ENCODE data around the gene ATRN.
"Not testable (repeated sequence)": the region's sequence is repeated elsewhere in the genome, so short reads cannot be mapped to it uniquely, and the experiment has no call there.

Gene ATRN

DNA sequence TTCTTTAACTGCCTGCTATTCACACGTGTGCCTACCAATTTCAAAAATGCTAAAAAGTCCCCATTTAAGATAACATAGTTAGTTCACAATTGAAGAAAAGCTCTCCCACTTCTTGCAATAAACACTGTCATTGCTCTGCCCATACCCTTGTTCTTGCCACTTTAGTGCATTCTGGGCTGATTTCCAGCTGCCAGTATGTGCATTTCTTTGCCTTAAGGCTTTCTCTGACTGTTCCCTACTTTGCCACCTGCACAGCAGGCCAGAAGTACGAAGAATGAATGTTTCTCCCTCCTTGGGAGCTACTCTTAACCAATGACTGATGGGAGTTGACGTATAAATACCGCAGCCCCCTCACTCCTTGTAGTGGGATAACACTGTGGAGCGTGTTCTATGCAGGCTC, 16.0 kb upstream of the ATRN start:
- no peaks in the 10 kb centered on the region for H3K36me3 Mint-ChIP-seq (ENCODE audit: low read depth)
- H3K27ac Mint-ChIP-seq, result no peak overlapping the region

DNA sequence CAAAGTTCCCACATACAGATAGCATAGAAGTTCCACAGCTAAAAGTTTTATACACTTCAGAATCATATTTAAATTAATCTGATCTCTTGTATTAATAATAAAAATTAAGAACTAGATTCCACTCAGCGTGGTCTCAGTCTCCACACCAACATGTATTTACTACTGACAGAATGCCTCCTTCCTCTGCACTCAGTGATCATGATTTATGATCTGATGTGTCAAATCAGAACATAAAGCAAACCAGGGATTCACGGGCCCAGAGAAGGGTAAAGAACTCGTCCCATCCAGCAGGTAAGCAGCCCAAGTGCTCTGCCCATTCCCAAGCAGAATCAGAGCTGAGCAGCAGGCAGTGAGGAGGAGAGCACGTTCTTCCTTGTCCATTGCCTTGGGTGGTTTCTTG, 14.2 kb upstream of the ATRN start:
- Mint-ChIP-seq H3K4me1 (ENCODE audit: low read depth) (no peaks in the 10 kb centered on the region), H3K4me3 (no peak overlapping the region), H3K36me3 (ENCODE audit: low read depth) (no peaks in the 10 kb centered on the region), H3K27ac (no peak overlapping the region), H3K9me3 (no peaks in the 10 kb centered on the region), H3K27me3 (peaks cover 4% of the 10 kb centered on the region)

More for the DNA sequence above, 16.0 kb upstream of the ATRN start:
- Mint-ChIP-seq H3K4me1 (ENCODE audit: low read depth) (no peaks in the 10 kb centered on the region), H3K27me3 (peaks cover 4% of the 10 kb centered on the region), H3K9me3 (no peaks in the 10 kb centered on the region), H3K4me3 (no peak overlapping the region)

DNA sequence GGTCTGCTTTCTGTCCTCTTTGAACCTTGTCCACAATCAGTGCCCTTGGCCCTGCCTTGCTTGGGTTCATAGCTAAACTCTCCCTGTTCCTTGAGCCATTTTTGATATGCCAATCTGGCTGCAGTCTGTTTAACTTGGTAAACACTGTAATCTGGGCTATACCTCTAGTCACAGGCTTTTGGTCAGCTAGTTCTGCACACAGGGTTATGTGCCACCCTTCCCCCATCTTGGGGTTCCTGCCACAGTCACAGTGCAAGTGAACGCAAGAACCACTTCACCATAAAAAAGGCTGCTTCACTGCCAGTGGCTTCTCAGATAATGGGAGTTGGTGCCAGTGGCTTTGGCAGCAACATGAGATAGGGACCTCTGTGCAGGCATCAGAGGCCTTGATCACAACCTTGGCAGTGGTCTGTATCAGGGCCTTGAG, 10.9 kb upstream of the ATRN start:
- Mint-ChIP-seq H3K27me3 (peaks cover 4% of the 10 kb centered on the region), H3K9me3 (no peaks in the 10 kb centered on the region), H3K27ac (no peak overlapping the region), H3K4me3 (no peak overlapping the region), H3K36me3 (ENCODE audit: low read depth) (no peaks in the 10 kb centered on the region), H3K4me1 (ENCODE audit: low read depth) (no peaks in the 10 kb centered on the region)

DNA sequence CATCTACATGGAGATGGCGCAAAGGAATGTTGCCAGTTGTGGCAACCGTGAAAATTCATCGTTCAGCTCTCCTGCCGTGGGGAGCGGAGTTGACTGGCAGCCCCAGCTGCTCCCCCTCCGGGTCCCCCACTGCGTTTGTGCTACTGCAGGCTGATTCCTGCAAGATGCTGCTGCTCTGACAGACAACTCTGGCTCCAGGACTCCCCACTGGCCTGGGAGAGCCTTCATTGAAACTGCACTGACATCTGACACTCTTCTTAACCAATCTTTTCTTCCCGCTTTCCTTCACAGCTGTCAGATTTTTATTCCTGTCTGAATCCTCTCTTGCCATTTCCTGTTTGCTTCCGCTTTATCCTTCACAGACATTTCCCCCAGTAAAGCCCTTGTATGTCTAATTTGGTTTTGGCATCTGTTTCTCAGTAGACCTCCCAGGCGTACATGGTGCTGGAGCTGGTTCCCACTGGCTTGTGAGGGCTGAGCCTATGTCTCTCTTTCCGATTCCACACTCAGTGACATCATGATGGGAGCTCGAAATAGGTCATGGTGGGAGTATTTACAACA, 9.5 kb upstream of the ATRN start:
- Mint-ChIP-seq H3K27me3 (peaks cover 9% of the 10 kb centered on the region), H3K4me3 (no peak overlapping the region), H3K27ac (no peak overlapping the region), H3K9me3 (no peaks in the 10 kb centered on the region), H3K36me3 (ENCODE audit: low read depth) (no peaks in the 10 kb centered on the region), H3K4me1 (ENCODE audit: low read depth) (no peaks in the 10 kb centered on the region)

DNA sequence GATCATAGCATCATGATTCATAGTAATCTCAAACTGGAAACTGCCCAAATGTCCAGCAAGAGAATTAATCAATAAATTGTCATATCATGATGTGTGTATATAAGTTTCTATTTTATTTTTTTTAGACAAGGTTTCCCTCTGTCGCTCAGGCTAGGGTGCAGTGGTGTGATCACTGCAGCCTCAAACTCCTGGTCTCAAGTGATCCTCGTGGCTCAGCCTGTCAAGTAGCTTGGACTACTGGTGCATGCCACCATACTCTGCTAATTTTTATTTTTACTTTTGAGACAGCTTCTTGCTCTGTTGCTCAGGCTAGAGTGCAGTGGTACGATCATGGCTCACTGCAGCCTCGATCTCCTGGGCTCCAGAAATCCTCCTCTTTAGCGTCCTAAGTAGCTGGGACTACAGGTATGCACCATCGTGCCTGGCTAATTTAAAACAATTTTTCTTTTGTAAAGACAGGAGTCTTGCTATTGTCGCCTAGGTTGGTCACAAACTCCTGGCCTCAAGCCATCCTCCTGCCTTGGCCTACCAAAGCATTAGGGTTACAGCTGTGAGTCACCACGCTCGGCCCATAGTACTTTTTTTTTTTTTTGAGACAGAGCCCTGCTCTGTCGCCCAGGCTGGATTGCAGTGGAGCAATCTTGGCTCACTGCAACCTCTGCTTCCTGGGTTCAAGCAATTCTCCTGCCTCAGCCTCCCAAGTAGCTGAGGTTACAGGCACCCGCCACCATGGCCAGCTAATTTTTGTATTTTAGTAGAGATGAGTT, 8.7 kb upstream of the ATRN start:
- H3K4me3 Mint-ChIP-seq, result no peak overlapping the region
- H3K27me3 Mint-ChIP-seq, result peaks cover 14% of the 10 kb centered on the region
- no peaks in the 10 kb centered on the region for H3K4me1 Mint-ChIP-seq (ENCODE audit: low read depth)
- no peak overlapping the region for H3K27ac Mint-ChIP-seq
- no peaks in the 10 kb centered on the region for H3K9me3 Mint-ChIP-seq
- H3K36me3 Mint-ChIP-seq (ENCODE audit: low read depth), result no peaks in the 10 kb centered on the region

DNA sequence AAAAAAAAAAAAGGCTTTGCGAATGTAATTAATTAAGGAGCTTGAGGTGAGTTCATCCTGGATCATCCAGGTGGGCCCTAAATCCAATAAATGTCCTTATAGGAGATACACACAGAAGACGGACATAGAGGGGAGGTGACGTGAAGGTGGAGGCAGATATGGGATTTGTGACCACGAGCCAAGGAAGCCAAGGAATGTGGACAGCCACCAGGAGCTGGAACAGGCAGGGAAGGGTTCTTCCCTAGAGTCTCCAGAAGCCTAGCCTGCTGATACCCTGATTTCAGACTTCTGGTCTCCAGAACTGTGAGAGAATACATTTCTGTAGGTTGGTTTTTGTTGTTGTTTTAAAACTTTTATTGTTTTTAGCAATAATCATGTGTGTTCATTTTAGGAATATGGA, 6.7 kb upstream of the ATRN start:
- Mint-ChIP-seq H3K27ac (no peak overlapping the region), H3K9me3 (no peaks in the 10 kb centered on the region), H3K27me3 (peaks cover 14% of the 10 kb centered on the region)

DNA sequence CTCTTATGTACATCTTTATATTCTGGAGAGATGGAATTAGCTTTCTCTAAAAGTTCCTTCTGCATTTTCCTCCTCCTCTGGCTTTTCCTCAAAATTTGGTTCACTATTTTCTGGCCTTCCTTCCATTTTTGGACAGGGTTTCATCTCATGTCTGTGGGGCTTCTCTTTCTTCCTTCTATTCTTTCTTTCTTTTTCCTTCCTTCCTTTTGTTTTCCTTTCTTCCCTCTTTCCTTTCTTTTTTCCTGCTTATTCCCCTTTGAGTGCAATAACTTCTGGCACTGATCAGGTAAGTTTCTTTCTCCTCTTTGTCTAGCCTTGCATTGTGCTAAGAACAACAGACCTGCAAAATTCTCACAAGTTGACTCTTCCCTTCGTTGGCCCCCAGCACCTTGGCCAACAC, 5.5 kb upstream of the ATRN start:
- no peaks in the 10 kb centered on the region for H3K36me3 Mint-ChIP-seq (ENCODE audit: low read depth)
- no peak overlapping the region for H3K4me3 Mint-ChIP-seq
- peaks cover 4% of the 10 kb centered on the region for H3K4me1 Mint-ChIP-seq (ENCODE audit: low read depth)
- H3K9me3 Mint-ChIP-seq, result no peaks in the 10 kb centered on the region
- peaks cover 14% of the 10 kb centered on the region for H3K27me3 Mint-ChIP-seq
- no peak overlapping the region for H3K27ac Mint-ChIP-seq

More for the DNA sequence above, 6.7 kb upstream of the ATRN start:
- Mint-ChIP-seq H3K4me3 (no peak overlapping the region), H3K36me3 (ENCODE audit: low read depth) (no peaks in the 10 kb centered on the region), H3K4me1 (ENCODE audit: low read depth) (no peaks in the 10 kb centered on the region)

DNA sequence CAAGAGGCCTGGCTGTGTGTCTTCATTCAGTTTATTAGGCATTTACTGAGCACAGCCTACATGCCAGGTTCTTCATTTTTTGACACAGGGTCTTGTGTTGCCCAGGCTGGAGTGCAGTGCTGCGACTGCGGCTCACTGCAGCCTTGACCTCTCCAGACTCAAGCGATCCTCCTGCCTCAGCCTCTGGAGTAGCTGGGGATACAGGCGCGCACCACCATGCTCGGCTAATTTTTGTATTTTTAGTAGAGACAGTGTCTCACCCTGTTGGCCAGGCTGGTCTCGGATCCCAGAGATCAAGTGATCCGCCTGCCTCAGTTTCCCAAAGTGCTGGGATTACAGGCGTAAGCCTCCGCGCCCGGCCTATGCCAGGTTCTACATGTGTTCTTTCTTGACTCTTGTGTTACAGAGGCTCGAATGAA, 601 bp upstream of the ATRN start:
- peaks cover 14% of the 10 kb centered on the region for H3K27me3 Mint-ChIP-seq
- H3K4me3 Mint-ChIP-seq, result peak overlapping the region; percentile 92
- H3K27ac Mint-ChIP-seq, result peak overlapping the region; percentile 79
- H3K36me3 Mint-ChIP-seq (ENCODE audit: low read depth), result no peaks in the 10 kb centered on the region
- H3K4me1 Mint-ChIP-seq (ENCODE audit: low read depth), result peaks cover 34% of the 10 kb centered on the region
- no peaks in the 10 kb centered on the region for H3K9me3 Mint-ChIP-seq

DNA sequence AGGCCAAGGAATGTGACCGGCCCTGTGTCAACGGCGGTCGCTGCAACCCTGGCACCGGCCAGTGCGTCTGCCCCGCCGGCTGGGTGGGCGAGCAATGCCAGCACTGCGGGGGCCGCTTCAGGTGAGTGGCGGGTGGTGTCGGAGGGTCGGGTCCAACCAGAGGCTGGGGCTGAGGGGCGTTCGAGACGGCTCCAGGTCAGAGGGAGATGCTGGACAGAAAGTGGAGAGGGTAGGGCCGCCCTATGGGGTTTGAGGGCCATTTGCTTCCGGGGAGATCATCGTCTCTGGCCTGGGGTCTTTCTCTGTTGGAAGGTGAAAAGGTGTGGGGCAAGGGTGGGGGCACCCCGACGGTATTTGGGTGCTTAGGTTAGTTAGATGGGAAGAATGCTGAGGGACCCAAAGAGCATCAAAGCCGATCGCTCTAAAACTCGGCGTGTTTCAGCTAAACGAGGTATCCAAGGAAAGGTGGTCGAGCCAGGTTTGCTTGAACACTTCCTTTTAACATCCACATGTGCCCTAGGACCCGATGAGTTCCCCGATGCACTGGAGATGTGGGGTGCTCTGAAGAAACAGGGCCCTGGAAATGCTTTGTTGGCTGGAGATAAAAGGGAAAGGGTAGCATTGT, 691 bp downstream of the ATRN start:
- Mint-ChIP-seq H3K36me3 (ENCODE audit: low read depth) (no peaks in the 10 kb centered on the region), H3K4me3 (peak overlapping the region; percentile 92), H3K27me3 (peaks cover 4% of the 10 kb centered on the region), H3K4me1 (ENCODE audit: low read depth) (peaks cover 34% of the 10 kb centered on the region), H3K27ac (peak overlapping the region; percentile 84), H3K9me3 (no peaks in the 10 kb centered on the region)

DNA sequence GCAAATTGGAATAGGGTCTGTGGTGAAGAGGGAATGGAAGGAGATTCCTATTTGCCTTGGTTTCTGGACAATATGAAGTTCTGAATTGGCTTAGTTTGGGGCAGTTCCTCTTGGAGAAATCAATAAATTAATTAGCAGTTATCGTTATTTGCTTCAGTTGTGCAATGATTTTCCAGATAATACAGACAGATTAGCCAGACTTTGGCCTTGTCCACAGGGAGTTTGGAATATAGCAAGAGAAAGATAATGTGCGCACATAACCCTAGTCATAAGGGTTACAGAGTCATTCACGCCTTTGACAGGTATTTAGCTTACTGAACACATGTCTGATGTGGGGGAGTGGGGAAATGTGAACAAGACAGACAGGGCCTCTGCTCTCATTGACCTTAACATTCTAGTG, 1.3 kb downstream of the ATRN start:
- H3K9me3 Mint-ChIP-seq, result no peaks in the 10 kb centered on the region
- H3K27me3 Mint-ChIP-seq, result no peaks in the 10 kb centered on the region
- peak overlapping the region; percentile 84 for H3K27ac Mint-ChIP-seq
- no peaks in the 10 kb centered on the region for H3K36me3 Mint-ChIP-seq (ENCODE audit: low read depth)
- peak overlapping the region; percentile 92 for H3K4me3 Mint-ChIP-seq
- peaks cover 34% of the 10 kb centered on the region for H3K4me1 Mint-ChIP-seq (ENCODE audit: low read depth)

DNA sequence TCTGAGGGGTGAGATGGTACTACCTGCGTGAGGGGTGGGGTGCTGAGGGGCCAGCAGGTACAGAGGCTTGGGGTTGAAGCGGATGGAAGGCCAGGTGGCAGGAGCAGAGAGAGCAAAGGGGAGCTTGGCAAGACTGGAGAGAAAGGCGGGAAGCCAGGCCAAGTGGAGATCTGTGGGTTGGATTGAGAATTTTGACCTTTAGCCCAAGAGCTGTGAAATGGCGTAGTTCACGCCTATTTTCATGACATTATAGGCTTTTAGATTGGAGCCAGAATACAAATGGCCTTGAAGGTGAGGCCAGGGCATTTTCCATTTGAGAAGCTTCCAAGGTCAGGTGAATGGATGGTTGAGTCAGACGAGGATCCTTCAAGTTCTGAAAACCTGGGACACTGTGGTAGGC, 2.5 kb downstream of the ATRN start:
- no peaks in the 10 kb centered on the region for H3K27me3 Mint-ChIP-seq
- H3K4me3 Mint-ChIP-seq, result no peak overlapping the region
- no peak overlapping the region for H3K27ac Mint-ChIP-seq
- no peaks in the 10 kb centered on the region for H3K36me3 Mint-ChIP-seq (ENCODE audit: low read depth)
- no peaks in the 10 kb centered on the region for H3K9me3 Mint-ChIP-seq
- H3K4me1 Mint-ChIP-seq (ENCODE audit: low read depth), result peaks cover 34% of the 10 kb centered on the region

DNA sequence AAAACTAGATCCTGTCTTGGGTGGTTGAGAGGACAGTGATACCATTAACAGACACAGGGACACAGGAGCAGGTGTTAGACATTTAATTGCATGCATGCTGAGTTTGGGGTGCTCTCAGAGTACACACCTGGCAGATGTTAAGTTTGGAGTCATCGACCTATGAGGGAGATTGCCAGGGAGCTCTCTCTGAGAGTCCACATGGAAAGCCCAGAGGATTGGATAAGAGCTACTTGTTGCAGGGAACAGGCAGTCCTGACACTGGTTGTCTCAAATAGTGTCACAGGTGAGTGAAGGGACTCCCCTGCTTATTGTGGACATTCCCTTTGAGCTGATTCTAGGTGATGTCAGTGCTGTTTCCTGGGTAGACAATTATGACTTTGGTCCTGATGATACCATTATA, 3.1 kb downstream of the ATRN start:
- H3K27ac Mint-ChIP-seq, result no peak overlapping the region

DNA sequence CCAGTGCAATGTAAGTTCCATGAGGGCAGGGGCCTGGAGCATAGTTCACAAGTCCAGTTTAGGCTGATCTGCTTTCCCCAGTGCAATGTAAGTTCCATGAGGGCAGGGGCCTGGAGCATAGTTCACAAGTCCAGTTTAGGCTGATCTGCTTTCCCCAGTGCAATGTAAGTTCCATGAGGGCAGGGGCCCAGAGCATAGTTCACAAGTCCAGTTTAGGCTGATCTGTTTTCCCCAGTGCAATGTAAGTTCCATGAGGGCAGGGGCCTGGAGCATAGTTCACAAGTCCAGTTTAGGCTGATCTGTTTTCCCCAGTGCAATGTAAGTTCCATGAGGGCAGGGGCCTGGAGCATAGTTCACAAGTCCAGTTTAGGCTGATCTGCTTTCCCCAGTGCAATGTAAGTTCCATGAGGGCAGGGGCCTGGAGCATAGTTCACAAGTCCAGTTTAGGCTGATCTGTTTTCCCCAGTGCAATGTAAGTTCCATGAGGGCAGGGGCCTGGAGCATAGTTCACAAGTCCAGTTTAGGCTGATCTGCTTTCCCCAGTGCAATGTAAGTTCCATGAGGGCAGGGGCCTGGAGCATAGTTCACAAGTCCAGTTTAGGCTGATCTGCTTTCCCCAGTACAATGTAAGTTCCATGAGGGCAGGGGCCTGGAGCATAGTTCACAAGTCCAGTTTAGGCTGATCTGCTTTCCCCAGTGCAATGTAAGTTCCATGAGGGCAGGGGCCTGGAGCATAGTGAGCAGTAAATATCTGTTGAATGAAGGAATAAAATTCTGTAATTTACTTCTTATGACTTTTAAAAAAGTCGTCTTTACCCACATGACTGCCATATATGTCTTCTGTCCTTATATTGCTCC, 6.4 kb downstream of the ATRN start:
- H3K9me3 Mint-ChIP-seq; H3K4me3 Mint-ChIP-seq; H3K27me3 Mint-ChIP-seq; H3K36me3 Mint-ChIP-seq (ENCODE audit: low read depth); H3K27ac Mint-ChIP-seq: not testable (repeated sequence)
- peaks cover 31% of the 10 kb centered on the region for H3K4me1 Mint-ChIP-seq (ENCODE audit: low read depth)

More for the DNA sequence above, 3.1 kb downstream of the ATRN start:
- Mint-ChIP-seq H3K4me3 (no peak overlapping the region), H3K36me3 (ENCODE audit: low read depth) (no peaks in the 10 kb centered on the region), H3K9me3 (no peaks in the 10 kb centered on the region), H3K4me1 (ENCODE audit: low read depth) (peaks cover 34% of the 10 kb centered on the region), H3K27me3 (no peaks in the 10 kb centered on the region)

DNA sequence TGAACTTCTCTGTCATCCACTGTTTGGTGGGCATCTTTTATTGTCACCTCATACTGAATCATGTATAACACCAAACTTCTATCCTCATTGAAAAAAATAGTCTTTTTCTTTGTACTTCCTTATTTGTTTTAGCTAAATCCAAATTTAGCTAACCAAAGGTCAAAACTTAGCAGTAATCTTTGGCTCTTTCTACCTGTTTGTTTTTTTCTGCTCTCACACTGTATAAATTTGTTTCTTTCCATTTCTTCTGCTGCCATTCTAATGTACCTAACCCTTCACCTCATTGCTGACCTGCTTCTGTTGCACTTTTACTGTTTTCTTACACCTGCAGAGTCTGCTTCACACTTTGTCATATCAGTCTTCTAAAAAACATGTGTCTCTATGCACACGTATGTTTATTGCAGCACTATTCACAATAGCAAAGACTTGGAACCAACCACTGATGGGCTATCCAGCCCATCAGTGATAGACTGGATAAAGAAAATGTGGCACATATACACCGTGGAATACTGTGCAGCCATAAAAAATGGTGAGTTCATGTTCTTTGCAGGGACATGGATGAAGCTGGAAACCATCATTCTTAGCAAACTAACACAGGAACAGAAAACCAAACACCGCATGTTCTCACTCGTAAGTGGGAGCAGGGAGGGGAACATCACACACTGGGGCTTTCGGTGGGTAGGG, 7.2 kb downstream of the ATRN start:
- no peak overlapping the region for H3K4me3 Mint-ChIP-seq
- H3K4me1 Mint-ChIP-seq (ENCODE audit: low read depth), result peaks cover 28% of the 10 kb centered on the region
- no peaks in the 10 kb centered on the region for H3K9me3 Mint-ChIP-seq
- H3K27ac Mint-ChIP-seq, result no peak overlapping the region
- no peaks in the 10 kb centered on the region for H3K36me3 Mint-ChIP-seq (ENCODE audit: low read depth)
- H3K27me3 Mint-ChIP-seq, result no peaks in the 10 kb centered on the region

All from stimulated activated naive CD8-positive, alpha-beta T cell treated with anti-CD3 and anti-CD28 coated beads, Interleukin-15, Interleukin-2, amounts not matched to agents 100 ng/mL and 50 ng/mL, for 24 hours (primary cell).